AG10803 (cell line): ENCODE measurements around the gene LRFN4.

Experiments used
- DNase-seq: peaks from one replicate; pipeline ENCODE4 v3.0.0; 2010; ENCODE audit warnings: low read depth
- H3K4me3 ChIP-seq: 2 replicates; pipeline ENCODE4 v1.5.1; 2011; ENCODE audit warnings: mild to moderate bottlenecking, low read length, control low read depth
- TF ChIP-seq, protein P1 (sequence below): conservative IDR thresholded peaks from 2 replicates; pipeline ENCODE4 v1.5.1; 2011; ENCODE audit warnings: mild to moderate bottlenecking, low read length, control low read depth, inconsistent platforms

LRFN4 gene

DNA sequence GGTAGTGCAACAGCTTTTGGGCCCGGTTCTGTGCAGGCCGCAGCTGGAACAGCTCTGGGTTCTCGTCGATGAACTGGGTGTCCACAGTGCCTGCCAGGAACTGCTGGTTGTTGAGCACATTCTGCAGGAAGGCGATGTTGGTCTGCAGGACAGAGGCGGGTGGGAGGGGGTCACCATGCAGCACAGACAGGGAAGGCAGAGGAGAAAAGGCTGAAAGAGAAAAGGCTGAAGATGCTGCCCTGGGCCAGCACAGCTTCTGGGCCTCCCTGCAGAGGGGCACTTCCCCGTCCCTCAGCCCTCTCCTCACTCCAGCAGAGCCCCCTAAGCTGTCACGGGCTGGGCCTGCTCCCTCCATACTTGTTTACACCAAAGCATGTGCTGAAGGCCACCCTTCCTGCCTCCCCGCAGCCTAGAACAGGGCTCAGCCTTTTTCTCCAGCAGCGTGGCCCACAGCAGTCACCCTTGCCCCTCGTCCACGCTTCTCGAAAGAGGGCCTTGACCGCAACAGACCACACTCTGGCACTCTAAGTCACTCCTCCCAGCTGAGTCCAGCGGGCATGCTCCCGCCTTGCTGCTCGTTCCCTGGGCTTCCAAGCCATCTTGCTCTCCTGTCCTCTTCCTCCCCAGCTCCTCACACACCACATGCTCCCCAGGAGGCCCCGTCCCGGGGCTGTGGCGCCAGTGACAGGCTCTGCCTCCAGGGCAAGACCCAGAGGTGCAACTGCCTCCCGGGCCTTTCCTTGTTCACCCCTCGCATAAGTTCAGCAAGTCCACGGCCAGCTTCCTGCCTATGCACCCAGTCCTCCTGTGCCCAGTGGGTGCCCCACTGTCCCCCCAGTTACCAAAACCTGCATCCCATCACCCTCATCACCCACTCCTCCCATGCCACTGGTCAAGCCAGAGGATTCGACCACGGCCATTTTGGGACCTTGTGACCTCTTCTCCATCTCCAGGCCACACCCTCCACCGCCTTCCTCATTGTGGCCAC is 3.3 kb upstream of the LRFN4 start:
- no peak overlapping the region for H3K4me3 ChIP-seq
- DNase-seq, result no peak
- TF ChIP-seq, protein P1, sequence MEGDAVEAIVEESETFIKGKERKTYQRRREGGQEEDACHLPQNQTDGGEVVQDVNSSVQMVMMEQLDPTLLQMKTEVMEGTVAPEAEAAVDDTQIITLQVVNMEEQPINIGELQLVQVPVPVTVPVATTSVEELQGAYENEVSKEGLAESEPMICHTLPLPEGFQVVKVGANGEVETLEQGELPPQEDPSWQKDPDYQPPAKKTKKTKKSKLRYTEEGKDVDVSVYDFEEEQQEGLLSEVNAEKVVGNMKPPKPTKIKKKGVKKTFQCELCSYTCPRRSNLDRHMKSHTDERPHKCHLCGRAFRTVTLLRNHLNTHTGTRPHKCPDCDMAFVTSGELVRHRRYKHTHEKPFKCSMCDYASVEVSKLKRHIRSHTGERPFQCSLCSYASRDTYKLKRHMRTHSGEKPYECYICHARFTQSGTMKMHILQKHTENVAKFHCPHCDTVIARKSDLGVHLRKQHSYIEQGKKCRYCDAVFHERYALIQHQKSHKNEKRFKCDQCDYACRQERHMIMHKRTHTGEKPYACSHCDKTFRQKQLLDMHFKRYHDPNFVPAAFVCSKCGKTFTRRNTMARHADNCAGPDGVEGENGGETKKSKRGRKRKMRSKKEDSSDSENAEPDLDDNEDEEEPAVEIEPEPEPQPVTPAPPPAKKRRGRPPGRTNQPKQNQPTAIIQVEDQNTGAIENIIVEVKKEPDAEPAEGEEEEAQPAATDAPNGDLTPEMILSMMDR, result no peak

DNA sequence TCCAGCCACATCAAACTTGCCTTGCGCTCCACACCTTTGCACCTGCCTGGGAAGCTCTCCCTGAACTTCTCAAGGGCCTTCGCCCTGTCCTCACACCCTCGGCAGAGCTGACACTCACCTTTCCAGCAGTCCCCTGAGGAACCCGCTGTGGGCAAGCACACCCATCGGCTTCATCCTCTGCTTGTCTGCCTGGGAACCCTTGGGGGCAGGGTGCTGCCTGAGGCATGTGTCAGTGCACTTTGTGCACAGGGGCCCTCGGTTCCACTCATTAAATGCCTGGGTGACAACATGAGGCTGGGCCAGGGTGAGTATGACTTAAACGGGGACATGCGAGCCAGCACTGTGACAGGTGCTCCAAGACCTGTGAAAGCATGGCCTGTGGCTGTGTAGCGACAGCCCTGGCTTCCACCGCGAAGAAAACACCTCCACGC is 2.6 kb upstream of the LRFN4 start:
- H3K4me3 ChIP-seq, result no peak overlapping the region
- TF ChIP-seq, protein P1, result no peak
- no peak for DNase-seq

DNA sequence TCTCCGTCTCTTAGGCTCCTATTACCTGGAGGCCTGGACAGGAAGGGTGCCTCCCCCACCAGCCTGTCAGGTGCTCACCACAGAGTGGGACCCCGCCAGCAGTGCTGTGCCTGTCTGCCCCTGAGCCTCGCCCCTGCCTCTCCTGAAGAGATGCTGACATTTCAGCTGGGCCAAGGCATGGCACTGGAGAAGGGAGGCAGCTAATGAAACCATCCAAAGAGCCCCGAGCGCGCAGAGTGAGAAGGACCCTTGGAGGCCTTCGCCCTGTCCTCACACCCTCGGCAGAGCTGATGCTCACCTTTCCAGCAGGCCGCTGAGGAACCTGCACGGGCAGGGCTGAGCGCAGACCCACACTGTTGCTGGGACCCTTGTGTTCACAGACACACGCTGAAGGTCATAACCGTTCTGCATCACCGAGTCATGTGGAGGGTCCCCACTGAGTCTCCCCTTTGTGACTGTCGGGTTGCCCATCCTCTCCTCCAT is 2.1 kb upstream of the LRFN4 start:
- TF ChIP-seq, protein P1, result no peak
- no peak for DNase-seq
- no peak overlapping the region for H3K4me3 ChIP-seq

DNA sequence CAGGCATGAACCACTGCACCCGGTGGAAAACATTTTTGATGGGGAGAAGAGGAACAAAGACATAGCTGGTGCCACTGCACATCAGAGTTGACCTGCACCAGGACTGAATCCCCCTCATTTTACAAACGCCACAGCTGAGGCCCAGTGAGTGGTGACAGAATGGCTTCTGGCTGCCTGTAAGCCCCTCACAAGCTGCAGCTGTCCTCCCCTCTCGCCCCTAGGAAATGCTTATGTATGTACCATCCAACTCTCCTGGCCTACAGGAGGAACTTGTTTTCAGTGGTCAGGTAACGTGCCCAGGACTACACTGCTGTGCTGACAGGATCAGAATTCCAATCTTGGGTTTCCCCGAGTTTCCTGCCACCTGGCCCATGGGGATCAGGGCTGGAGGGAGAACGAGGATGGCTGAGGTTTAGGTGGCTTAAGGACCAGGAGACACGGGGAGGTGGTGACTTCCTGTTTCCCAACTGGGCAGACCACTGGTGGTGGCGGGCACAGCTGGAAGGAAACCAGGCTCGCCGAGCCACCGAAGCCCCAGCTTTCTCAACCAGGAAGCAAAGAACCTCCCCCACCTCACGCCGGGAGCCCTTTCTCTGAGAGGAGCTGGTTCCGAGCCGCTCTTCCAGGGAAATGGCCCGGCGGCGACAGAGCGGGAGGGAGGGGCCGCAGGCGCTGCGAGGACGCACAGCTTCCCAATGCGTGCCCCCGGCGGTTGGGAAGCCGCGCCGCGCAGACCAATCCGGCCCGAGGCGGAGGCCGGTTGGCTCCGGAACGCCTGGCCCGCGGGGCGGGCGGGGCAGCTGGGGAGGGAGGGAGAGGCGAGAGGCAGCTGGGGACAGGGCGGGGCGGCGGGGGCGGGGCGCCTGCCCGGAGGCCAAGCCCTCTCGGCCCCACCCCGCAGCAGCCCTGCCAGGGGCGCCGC is 1.0 kb upstream of the LRFN4 start:
- peak; percentile 91 for DNase-seq
- TF ChIP-seq, protein P1, result no peak
- peak overlapping the region; percentile 83 for H3K4me3 ChIP-seq

DNA sequence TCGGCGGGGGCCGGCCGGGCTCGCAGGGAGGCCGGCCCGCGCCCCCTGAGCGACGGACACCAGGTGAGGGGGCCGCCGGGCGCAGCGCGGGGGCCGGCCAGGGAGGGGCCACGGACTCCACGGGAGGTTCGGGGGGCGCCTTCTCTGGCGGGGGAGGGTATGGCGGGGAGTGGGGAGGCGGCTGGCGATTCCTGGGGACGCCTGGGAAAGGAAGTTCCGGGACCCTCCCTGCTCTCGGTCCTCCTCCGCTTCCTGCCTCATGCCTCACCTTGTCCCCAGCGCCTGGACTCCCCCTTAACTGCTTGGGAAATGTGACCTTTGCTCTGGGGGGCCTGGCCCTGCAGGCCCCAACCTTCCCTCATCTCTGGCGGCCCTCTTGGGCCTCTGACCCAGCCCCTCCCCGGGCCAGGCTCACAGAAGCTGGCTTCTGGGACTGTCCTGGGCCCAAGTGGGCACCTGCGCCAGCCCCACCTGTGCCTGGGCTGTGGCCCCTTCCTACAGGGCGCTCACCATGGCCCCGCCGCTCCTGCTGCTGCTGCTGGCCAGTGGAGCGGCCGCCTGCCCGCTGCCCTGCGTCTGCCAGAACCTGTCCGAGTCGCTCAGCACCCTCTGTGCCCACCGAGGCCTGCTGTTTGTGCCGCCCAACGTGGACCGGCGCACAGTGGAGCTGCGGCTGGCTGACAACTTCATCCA is 516 bp downstream of the LRFN4 start:
- H3K4me3 ChIP-seq, result peak overlapping the region; percentile 63
- DNase-seq, result no peak
- TF ChIP-seq, protein P1, result no peak

DNA sequence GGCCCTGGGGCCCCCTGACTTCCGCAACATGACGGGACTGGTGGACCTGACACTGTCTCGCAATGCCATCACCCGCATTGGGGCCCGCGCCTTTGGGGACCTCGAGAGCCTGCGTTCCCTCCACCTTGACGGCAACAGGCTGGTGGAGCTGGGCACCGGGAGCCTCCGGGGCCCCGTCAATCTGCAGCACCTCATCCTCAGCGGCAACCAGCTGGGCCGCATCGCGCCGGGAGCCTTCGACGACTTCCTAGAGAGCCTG is 992 bp downstream of the LRFN4 start:
- H3K4me3 ChIP-seq, result peak overlapping the region; percentile 63
- DNase-seq, result no peak
- TF ChIP-seq, protein P1, result no peak
